ENCODE data around the gene MICAL3.

MICAL3 gene

GRCh38 chr22:18057568-18058209 lies 33.3 kb upstream of the MICAL3 start:
- H3F3A ChIP-seq (ENCODE audit: insufficient read depth, low read length) = no peaks in the 10 kb centered on the region
- no peaks in the 10 kb centered on the region for H3K79me2 ChIP-seq (ENCODE audit: insufficient read depth, low read length)
- no peak overlapping the region for H3K9ac ChIP-seq (ENCODE audit: low read length)
- H3K4me1 ChIP-seq (ENCODE audit: insufficient read depth, low read length, severe bottlenecking) = no peaks in the 10 kb centered on the region
- H3K9me2 ChIP-seq (ENCODE audit: low read depth, low read length) = no peaks in the 10 kb centered on the region
- H3K4me2 ChIP-seq (ENCODE audit: low read length) = no peak overlapping the region
- no peak overlapping the region for H3K4me3 ChIP-seq (ENCODE audit: low read depth, low read length, poor library complexity, severe bottlenecking)
- TF ChIP-seq, protein P1, sequence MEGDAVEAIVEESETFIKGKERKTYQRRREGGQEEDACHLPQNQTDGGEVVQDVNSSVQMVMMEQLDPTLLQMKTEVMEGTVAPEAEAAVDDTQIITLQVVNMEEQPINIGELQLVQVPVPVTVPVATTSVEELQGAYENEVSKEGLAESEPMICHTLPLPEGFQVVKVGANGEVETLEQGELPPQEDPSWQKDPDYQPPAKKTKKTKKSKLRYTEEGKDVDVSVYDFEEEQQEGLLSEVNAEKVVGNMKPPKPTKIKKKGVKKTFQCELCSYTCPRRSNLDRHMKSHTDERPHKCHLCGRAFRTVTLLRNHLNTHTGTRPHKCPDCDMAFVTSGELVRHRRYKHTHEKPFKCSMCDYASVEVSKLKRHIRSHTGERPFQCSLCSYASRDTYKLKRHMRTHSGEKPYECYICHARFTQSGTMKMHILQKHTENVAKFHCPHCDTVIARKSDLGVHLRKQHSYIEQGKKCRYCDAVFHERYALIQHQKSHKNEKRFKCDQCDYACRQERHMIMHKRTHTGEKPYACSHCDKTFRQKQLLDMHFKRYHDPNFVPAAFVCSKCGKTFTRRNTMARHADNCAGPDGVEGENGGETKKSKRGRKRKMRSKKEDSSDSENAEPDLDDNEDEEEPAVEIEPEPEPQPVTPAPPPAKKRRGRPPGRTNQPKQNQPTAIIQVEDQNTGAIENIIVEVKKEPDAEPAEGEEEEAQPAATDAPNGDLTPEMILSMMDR (IDR thresholded peaks at IDR 0.05; ENCODE audit: low read length) = no peak
- TF ChIP-seq EZH2 (IDR thresholded peaks at IDR 0.05; ENCODE audit: borderline replicate concordance, low read length) = no peak
- no peaks in the 10 kb centered on the region for H4K20me1 ChIP-seq (ENCODE audit: insufficient read depth, low read length)
- H3K27me3 ChIP-seq (ENCODE audit: insufficient read depth, low read length) = no peaks in the 10 kb centered on the region
- no peak overlapping the region for H3K27ac ChIP-seq (ENCODE audit: low read depth, low read length, poor library complexity, severe bottlenecking)
- no peaks in the 10 kb centered on the region for H3K36me3 ChIP-seq (ENCODE audit: insufficient read depth, low read length)
- H3K9me3 ChIP-seq (ENCODE audit: low read length) = no peaks in the 10 kb centered on the region
- H2AFZ ChIP-seq (ENCODE audit: low read length) = no peak overlapping the region

- Histone ChIP-seq H3K79me2 (ENCODE audit: insufficient read depth, low read length) (no peaks in the 10 kb centered on the region), H3K9me3 (ENCODE audit: low read length) (no peaks in the 10 kb centered on the region), H4K20me1 (ENCODE audit: insufficient read depth, low read length) (no peaks in the 10 kb centered on the region), H3K9me2 (ENCODE audit: low read depth, low read length) (no peaks in the 10 kb centered on the region), H3K9ac (ENCODE audit: low read length) (no peak overlapping the region), H3K4me2 (ENCODE audit: low read length) (no peak overlapping the region), H3K36me3 (ENCODE audit: insufficient read depth, low read length) (no peaks in the 10 kb centered on the region), H2AFZ (ENCODE audit: low read length) (no peak overlapping the region), H3K4me1 (ENCODE audit: insufficient read depth, low read length, severe bottlenecking) (no peaks in the 10 kb centered on the region), H3F3A (ENCODE audit: insufficient read depth, low read length) (no peaks in the 10 kb centered on the region), H3K27ac (ENCODE audit: low read depth, low read length, poor library complexity, severe bottlenecking) (no peak overlapping the region), H3K27me3 (ENCODE audit: insufficient read depth, low read length) (no peaks in the 10 kb centered on the region), H3K4me3 (ENCODE audit: low read depth, low read length, poor library complexity, severe bottlenecking) (no peak overlapping the region)
- no peak for TF ChIP-seq EZH2 (IDR thresholded peaks at IDR 0.05; ENCODE audit: borderline replicate concordance, low read length)
- TF ChIP-seq, protein P1 (IDR thresholded peaks at IDR 0.05; ENCODE audit: low read length) = no peak
Observed at GRCh38 chr22:18056807-18057474, 32.6 kb upstream of the MICAL3 start.

DNA sequence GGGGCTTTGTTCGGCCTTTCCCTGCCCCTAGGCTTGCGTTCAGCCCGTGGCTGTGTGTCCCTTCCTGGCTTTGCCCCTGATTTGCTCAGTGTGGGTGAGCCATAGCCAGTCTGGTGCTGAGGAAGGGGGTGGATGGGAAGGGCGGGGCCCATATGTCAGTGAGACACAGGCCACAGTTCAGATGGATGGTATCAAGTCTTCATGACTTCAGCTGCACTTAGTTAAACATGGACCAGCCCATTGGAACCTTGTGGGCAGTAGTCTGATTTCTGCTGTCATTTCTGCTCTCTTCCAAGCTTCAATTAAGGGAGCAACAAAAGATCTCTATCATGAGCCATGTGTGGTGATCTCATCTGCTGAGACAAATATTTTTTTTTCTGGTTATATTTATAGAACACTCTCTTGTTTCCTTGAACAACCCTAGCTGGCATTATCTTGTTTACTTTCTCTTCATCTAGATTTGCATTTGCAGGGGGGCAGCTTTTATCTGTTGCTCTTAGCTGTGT lies 31.9 kb upstream of the MICAL3 start:
- no peak overlapping the region for H3K9ac ChIP-seq (ENCODE audit: low read length)
- no peak overlapping the region for H3K4me2 ChIP-seq (ENCODE audit: low read length)
- no peaks in the 10 kb centered on the region for H3K9me2 ChIP-seq (ENCODE audit: low read depth, low read length)
- H3K27me3 ChIP-seq (ENCODE audit: insufficient read depth, low read length) = no peaks in the 10 kb centered on the region
- H3K36me3 ChIP-seq (ENCODE audit: insufficient read depth, low read length) = no peaks in the 10 kb centered on the region
- no peaks in the 10 kb centered on the region for H4K20me1 ChIP-seq (ENCODE audit: insufficient read depth, low read length)
- no peaks in the 10 kb centered on the region for H3K4me1 ChIP-seq (ENCODE audit: insufficient read depth, low read length, severe bottlenecking)
- no peak overlapping the region for H3K27ac ChIP-seq (ENCODE audit: low read depth, low read length, poor library complexity, severe bottlenecking)
- no peaks in the 10 kb centered on the region for H3K9me3 ChIP-seq (ENCODE audit: low read length)
- no peak overlapping the region for H2AFZ ChIP-seq (ENCODE audit: low read length)
- TF ChIP-seq, protein P1 (IDR thresholded peaks at IDR 0.05; ENCODE audit: low read length) = no peak
- TF ChIP-seq EZH2 (IDR thresholded peaks at IDR 0.05; ENCODE audit: borderline replicate concordance, low read length) = no peak
- H3K4me3 ChIP-seq (ENCODE audit: low read depth, low read length, poor library complexity, severe bottlenecking) = no peak overlapping the region
- H3F3A ChIP-seq (ENCODE audit: insufficient read depth, low read length) = no peaks in the 10 kb centered on the region
- no peaks in the 10 kb centered on the region for H3K79me2 ChIP-seq (ENCODE audit: insufficient read depth, low read length)
